HG03097 (cell line): Measurements from ENCODE around the gene HGF.
"Not testable (repeated sequence)": the region's sequence is repeated elsewhere in the genome, so short reads cannot be mapped to it uniquely, and the experiment has no call there.

Experiments
- ATAC-seq: cut with Tn5 transposase; IDR thresholded peaks from one replicate; pipeline ENCODE4 v1.9.1; 2021; ENCODE audit not compliant: unreplicated experiment, low FRiP score

HGF gene

GRCh38 chr7:81769891-81770727 is at the start of gene HGF:
HGF (minus strand) TSS chr7:81770047; CDS start chr7:81769971, 76 bp downstream.
- ATAC-seq, result no peak

DNA sequence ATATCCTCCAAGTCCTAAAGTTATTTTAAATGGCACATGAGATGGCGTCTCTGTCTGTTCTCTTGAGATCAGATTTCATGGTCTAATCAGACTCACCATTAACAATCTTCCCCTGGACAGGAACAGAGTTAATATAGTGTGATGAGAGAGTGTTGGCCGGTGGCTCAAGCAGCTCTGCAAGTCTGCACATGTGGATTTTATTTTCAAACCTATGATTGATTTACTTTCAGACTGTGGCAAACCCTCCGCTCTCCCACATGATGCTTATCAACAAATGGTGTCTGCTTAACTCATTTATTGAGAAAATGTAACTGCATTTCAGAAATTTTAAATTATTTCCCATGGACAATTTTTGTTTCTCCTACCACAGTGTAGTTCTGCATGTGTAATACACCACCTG is 46.5 kb upstream of the HGF start:
- ATAC-seq, result no peak

- ATAC-seq, result peak; percentile 88
These were observed 43.1 kb upstream of the HGF start for GRCh38 chr7:81812866-81813476.

DNA sequence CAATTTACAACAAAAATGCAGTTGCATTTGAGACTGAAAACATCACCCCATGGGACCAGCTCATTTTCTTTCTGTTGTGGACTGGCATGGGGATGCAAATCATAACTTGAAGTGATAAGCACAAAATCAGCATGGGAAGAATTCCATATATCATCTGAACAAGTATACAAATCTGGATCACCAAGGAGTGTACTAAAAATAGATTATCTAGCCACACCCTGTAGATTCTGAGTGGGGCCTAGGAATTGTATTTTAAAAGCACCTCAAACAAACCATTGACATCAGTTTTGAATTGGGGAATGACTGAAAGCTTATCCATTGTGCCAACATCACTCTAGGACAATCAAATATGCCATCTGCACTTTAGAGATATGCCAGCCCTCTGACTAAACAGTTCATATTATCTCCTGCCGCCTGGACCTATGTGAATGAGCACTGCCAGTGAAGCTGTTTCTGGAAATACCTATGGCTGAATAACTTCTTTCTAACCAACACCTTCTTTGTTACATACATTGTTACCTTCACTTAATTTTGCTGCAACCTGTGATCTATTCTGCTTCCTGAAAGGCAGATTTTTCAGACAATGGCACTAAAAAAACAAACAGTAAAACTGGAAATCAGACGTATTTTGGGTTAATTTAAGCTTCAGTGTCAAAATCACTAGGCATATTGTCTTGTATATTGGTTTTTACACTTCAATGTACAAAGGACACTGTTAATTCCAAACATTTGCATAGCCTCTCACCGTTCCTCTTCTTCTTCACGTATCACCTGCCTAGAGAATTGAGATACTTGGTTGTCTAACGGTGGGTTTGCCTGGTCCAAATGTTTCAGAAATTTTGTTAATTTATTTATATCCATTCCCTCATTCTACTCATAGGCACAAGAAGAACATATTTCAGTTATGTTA is 42.4 kb upstream of the HGF start:
- peak; percentile 30 for ATAC-seq

GRCh38 chr7:81810476-81811155 is 40.8 kb upstream of the HGF start:
- ATAC-seq, result no peak

DNA sequence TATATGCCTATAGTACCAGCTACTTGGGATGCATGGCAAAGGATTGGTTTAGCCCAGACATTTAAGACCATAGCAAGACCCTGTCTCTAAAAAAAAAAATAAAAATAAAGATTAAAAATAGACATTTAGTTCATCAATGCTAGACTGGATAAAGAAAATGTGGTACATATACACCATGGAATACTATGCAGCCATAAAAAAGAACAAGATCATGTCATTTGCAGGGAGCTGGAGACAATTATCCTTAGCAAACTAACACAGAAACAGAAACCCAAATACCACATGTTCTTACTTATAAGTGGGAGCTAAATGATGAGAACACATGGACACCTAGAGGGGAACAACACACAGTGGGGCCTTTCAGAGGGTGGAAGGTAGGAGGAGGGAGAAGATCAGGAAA is 38.5 kb upstream of the HGF start:
- ATAC-seq, result not testable (repeated sequence)

GRCh38 chr7:81803267-81803666 is 33.4 kb upstream of the HGF start:
- no peak for ATAC-seq

DNA sequence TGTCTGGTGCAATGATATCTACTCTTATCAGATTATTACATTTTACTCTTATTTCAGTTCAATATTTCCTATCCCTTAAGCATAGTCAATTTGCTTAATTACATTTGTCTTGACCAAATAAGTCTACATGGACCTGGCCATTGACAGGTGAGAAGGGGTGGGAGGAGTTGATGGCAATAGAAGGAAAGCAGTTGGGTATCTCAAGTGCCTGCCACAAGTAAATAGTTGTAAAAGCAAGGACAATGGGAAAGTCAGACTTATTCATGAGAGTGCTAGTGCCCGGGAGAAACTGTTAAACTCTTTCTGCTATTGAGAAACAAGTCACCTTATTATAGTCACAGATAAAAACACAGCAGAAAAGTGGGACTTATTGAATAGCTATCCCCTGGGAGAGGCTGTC is 32.4 kb upstream of the HGF start:
- no peak for ATAC-seq

GRCh38 chr7:81801532-81801931 is 31.7 kb upstream of the HGF start:
- ATAC-seq, result no peak

DNA sequence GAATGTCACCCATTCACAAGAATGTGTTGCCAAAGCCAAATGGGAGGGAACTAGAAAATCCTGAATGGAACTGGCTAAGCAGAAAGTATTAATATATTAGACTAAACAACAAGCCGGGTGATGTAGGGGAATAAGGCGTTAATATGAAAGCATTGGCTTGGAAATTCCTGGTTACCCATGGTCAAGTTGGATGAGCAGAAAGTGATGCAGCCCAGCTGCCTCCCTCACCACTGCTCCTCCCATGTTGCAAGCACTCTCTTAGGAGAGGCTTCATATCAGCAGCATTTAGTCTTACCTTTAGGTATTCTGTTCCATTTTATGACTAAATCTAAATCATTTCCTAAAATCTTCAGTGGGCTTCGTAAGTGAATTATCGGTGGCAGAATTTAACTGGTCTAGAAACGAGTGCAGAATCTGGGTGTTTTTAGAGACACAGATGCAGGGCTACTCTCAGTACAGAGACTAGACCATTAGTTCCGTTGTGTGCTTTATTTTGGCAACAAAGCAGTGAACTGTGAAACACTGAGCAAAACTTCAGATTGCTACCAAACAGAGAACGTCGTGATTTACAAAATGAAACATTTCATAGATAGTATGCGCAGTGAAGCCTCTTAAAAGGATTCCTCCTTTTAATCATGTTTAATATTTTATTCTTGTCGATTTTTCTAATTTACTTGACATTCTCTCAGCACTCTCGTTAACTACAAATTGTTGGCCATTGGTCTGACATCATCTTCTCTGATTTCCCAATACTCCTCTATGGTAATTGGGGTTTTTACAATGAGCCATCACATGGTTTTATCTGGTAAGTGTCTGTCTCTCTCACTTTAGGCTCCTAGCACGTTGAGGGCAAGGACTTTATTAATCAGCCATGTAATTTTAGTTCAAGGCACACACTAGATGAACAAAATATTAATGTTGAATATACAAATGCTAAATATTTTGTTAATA is 22.0 kb upstream of the HGF start:
- ATAC-seq, result no peak

DNA sequence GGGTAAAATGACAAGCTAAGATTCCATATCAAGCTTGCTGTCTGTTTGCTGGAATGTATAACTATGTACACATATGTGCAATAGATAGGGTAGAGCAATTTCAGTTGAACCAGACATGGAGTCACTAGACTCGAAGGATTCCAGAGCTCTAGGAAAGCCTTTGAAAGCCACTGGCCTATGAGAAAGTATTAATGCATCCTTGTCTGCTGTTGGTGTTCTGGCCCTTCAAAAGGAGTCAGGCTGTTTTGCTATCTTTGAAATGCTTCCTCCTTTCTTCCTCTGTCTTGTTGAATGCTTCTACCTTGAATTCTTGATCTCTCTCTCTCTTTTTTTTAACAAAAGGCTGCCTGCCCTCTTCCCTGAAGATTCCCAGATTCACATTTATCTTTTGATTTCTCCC is 20.8 kb upstream of the HGF start:
- ATAC-seq, result no peak

DNA sequence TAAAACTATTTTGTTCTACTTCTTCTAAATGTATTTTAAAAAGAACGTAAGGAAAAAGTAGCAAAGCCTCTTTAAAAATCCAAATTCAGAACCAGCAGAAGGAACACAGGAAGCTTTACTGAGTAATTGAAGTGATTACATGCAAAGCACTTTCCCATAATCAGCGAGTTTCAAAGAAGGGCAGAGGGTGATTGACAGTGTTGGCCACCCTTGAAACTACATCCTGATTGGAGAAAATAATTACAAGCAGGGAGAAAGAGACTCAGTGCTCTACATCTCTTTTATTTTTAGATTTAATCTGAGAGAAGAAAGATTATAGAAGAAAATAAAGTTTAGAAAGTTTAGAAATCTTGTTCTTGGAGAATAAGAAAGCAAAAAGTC is 20.3 kb upstream of the HGF start:
- no peak for ATAC-seq

GRCh38 chr7:81789406-81790119 is 19.7 kb upstream of the HGF start:
- no peak for ATAC-seq

DNA sequence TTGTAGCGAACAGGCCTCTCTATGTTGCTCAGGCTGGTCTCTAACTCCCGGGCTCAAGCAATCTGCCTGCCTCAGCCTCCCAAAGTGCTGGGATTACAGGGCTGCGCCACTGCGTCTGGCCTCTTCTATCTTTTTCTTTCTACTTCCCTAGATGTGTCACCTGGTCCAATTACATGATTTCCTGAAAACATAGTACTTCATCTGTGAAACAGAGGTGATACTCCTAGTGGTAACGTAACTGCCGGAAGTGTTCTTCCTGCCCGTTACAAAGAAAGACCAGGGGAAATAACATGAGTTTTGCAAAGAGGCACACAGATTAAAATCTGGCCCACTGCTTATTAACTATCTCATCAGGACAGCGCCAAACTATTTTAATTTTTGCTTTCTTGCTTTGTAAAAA is 18.4 kb upstream of the HGF start:
- ATAC-seq, result no peak

DNA sequence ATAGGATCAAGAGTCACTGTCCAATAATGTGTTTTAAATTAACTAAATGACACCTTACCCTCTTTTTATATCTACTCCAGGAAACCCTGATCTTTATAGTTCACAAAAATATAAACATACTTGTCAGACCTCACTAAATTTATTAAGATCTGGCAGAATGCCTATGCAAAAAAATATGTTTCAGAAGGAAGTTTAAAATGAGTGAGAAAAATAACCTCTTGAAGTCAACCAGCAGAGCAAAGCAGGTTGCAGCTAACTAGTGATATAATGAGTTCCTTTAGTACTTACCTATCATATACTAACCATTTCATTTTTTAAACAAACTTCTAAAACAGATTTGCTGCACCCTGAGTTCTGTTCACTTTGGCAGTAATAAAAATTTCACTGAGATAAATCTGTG is 14.0 kb upstream of the HGF start:
- no peak for ATAC-seq

- no peak for ATAC-seq
These were observed 11.3 kb upstream of the HGF start for GRCh38 chr7:81780914-81781693.

DNA sequence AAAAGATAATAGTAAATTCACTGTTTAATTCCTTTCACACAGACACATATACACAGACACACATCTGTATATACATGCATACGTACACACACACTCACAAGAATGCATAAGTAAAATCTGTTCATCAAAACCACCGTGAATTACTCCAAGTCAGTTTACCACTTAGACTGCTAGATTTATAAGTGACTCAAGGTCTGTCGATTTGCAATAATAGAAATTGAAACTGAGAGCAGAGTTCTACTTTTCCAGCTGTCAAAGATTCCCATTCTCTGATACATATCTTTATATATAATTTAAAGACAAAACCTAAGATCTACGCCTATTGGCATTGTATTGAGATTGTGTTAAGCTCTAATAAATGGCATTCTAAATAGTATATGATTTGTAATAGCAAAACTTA is 9.9 kb upstream of the HGF start:
- ATAC-seq, result no peak

- ATAC-seq, result no peak
These were observed 7.8 kb upstream of the HGF start for GRCh38 chr7:81777697-81778096.
